Trophoblast cell (in vitro differentiated cells and primary cell): ENCODE data around the gene ZSCAN16. TPM values are rescaled to one million over a fixed set of nuclear protein-coding genes. Genes with fewer than 3 reads are reported as not detected.
"Not testable (repeated sequence)": the region's sequence is repeated elsewhere in the genome, so short reads cannot be mapped to it uniquely, and the experiment has no call there.

ENCODE experiments used
- DNase-seq, 2 donors: peaks; one replicate each; pipeline ENCODE4 v3.0.0-alpha.2; 2016
- H2AFZ ChIP-seq: 2 replicates; pipeline ENCODE4 v1.6.1; 2013; ENCODE audit warnings: low read length, moderate library complexity, mild to moderate bottlenecking; ENCODE audit not compliant: insufficient read depth, poor library complexity
- H2AK5ac ChIP-seq: 2 replicates; pipeline ENCODE4 v1.6.1; 2013; ENCODE audit warnings: mild to moderate bottlenecking, low read length
- H2BK120ac ChIP-seq: 2 replicates; pipeline ENCODE4 v1.6.1; 2013; ENCODE audit warnings: low read length, mild to moderate bottlenecking, moderate library complexity; ENCODE audit not compliant: insufficient read depth, poor library complexity
- H2BK12ac ChIP-seq: 2 replicates; pipeline ENCODE4 v1.6.1; 2013; ENCODE audit warnings: mild to moderate bottlenecking, low read length, moderate library complexity
- H2BK5ac ChIP-seq: 2 replicates; pipeline ENCODE4 v1.6.1; 2013; ENCODE audit warnings: low read length, low read depth, moderate library complexity, mild to moderate bottlenecking; ENCODE audit not compliant: poor library complexity
- H3K14ac ChIP-seq: 2 replicates; pipeline ENCODE4 v1.6.1; 2013; ENCODE audit warnings: mild to moderate bottlenecking, low read length
- H3K18ac ChIP-seq: 2 replicates; pipeline ENCODE4 v1.6.1; 2013; ENCODE audit warnings: mild to moderate bottlenecking, low read length
- H3K23ac ChIP-seq: 2 replicates; pipeline ENCODE4 v1.6.1; 2013; ENCODE audit warnings: low read length
- H3K27ac ChIP-seq: 2 replicates; pipeline ENCODE4 v1.5.1; 2013; ENCODE audit warnings: low read depth, mild to moderate bottlenecking, inconsistent platforms, low read length, moderate library complexity
- H3K27me3 ChIP-seq: 2 replicates; pipeline ENCODE4 v1.6.1; 2013; ENCODE audit warnings: inconsistent platforms, mild to moderate bottlenecking, low read length, moderate library complexity; ENCODE audit not compliant: insufficient read depth
- H3K36me3 ChIP-seq, 2 experiments: 1 replicate in 1 of 2; 2 replicates in 1 of 2; pipeline ENCODE4 v1.6.1; 2013; ENCODE audit warnings: low read length in 2 of 2, mild to moderate bottlenecking in 2 of 2, moderate library complexity in 1 of 2; ENCODE audit not compliant: insufficient read depth in 2 of 2, control insufficient read depth in 1 of 2
- H3K4ac ChIP-seq: 2 replicates; pipeline ENCODE4 v1.6.1; 2013; ENCODE audit warnings: low read depth, mild to moderate bottlenecking, low read length, moderate library complexity
- H3K4me1 ChIP-seq, 2 experiments: 1 replicate in 1 of 2; 2 replicates in 1 of 2; pipeline ENCODE4 v1.6.1; 2013; ENCODE audit warnings: low read length in 2 of 2, mild to moderate bottlenecking in 2 of 2, moderate library complexity in 1 of 2; ENCODE audit not compliant: insufficient read depth in 2 of 2, control insufficient read depth in 1 of 2
- H3K4me2 ChIP-seq: 2 replicates; pipeline ENCODE4 v1.6.1; 2013; ENCODE audit warnings: inconsistent platforms, mild to moderate bottlenecking, low read length, moderate library complexity
- H3K4me3 ChIP-seq: 2 replicates; pipeline ENCODE4 v1.5.1; 2013; ENCODE audit warnings: mild to moderate bottlenecking, low read depth, low read length, inconsistent platforms
- H3K79me1 ChIP-seq: one replicate; pipeline ENCODE4 v1.6.1; 2013; ENCODE audit warnings: low read length
- H3K79me2 ChIP-seq: 2 replicates; pipeline ENCODE4 v1.6.1; 2013; ENCODE audit warnings: low read length, mild to moderate bottlenecking; ENCODE audit not compliant: control insufficient read depth, insufficient read depth, poor library complexity
- H3K9ac ChIP-seq: 2 replicates; pipeline ENCODE4 v1.6.1; 2013; ENCODE audit warnings: mild to moderate bottlenecking, low read length
- H3K9me3 ChIP-seq: 2 replicates; pipeline ENCODE4 v1.6.1; 2013; ENCODE audit warnings: low read depth, mild to moderate bottlenecking, control low read depth, inconsistent platforms, low read length; ENCODE audit not compliant: insufficient read depth
- H4K12ac ChIP-seq: 2 replicates; pipeline ENCODE4 v1.6.1; 2013; ENCODE audit warnings: low read depth, mild to moderate bottlenecking, low read length, moderate library complexity
- H4K8ac ChIP-seq: 2 replicates; pipeline ENCODE4 v1.6.1; 2013; ENCODE audit warnings: low read depth, mild to moderate bottlenecking, low read length, moderate library complexity
- H4K91ac ChIP-seq: one replicate; pipeline ENCODE4 v1.6.1; 2013; ENCODE audit warnings: low read depth, mild to moderate bottlenecking, low read length, moderate library complexity
- WGBS: extraction: QIAGEN DNeasy Blood & Tissue Kit; methylation state at CpG from one replicate; pipeline ENCODE4 v1.1.7; 2013; ENCODE audit warnings: missing lambda C conversion rate; ENCODE audit not compliant: insufficient read length, insufficient coverage; ENCODE audit errors: extremely low coverage; 5-methylcytosine and 5-hydroxymethylcytosine counted together
- polyA plus RNA-seq: library from polyadenylated mRNA; stranded (reverse); fragments of 200-250 nt; gene quantifications from 2 replicates; pipeline ENCODE4 v1.2.3, GENCODE V29; 2013

ZSCAN16 gene
- 4.1 and 4.4 TPM in 2 replicates for polyA plus RNA-seq

- no CpG with 5 or more reads among the region's 28 CpGs for WGBS
- no peaks in the 10 kb centered on the region for H3K9me3 ChIP-seq
- H3K4me2 ChIP-seq = peak within 1 kb of the TSS; percentile 75
- H3K18ac ChIP-seq = peak within 1 kb of the TSS; percentile 91
- peaks cover 0 to 3% of the 10 kb centered on the region in 2 experiments for H3K4me1 ChIP-seq
- H4K91ac ChIP-seq = peak within 1 kb of the TSS; percentile 64
- peak within 1 kb of the TSS; percentile 85 for H3K4me3 ChIP-seq
- H2AFZ ChIP-seq = peak within 1 kb of the TSS; percentile 99
- no peak within 1 kb of the TSS for H2BK5ac ChIP-seq
- no peak within 1 kb of the TSS for H3K27ac ChIP-seq
- no peaks in the 10 kb centered on the region for H3K27me3 ChIP-seq
- H3K23ac ChIP-seq = no peak within 1 kb of the TSS
- H3K79me1 ChIP-seq = peaks cover 3% of the 10 kb centered on the region
- H2BK120ac ChIP-seq = no peak within 1 kb of the TSS
- peak within 1 kb of the TSS; percentile 97 for H4K8ac ChIP-seq
- peak within 1 kb of the TSS; percentile 59 for H3K4ac ChIP-seq
- peaks cover 6 to 8% of the 10 kb centered on the region in 2 experiments for H3K36me3 ChIP-seq
- H4K12ac ChIP-seq = peak within 1 kb of the TSS; percentile 94
- peak within 1 kb of the TSS; percentile 15 for H2AK5ac ChIP-seq
- peak; percentile 85 to 88 for DNase-seq
- peaks cover 2% of the 10 kb centered on the region for H3K79me2 ChIP-seq
- no peak within 1 kb of the TSS for H2BK12ac ChIP-seq
- H3K14ac ChIP-seq = peak within 1 kb of the TSS; percentile 74
- H3K9ac ChIP-seq = peak within 1 kb of the TSS; percentile 81
Measured at GRCh38 chr6:28124350-28124970, at the start of gene ZSCAN16. TSS of gene ZSCAN16 (plus strand) at chr6:28124609. CDS start at chr6:28125444, 835 bp downstream.

GRCh38 chr6:28078050-28078449 lies 46.4 kb upstream of the ZSCAN16 start:
- Histone ChIP-seq H3K27me3 (no peaks in the 10 kb centered on the region), H4K91ac (no peak overlapping the region), H3K4me2 (no peak overlapping the region), H3K4me3 (no peak overlapping the region), H2AK5ac (no peak overlapping the region), H4K12ac (no peak overlapping the region), H3K36me3 (no peaks in the 10 kb centered on the region), H2AFZ (no peak overlapping the region), H4K8ac (no peak overlapping the region), H3K27ac (no peak overlapping the region), H3K18ac (no peak overlapping the region), H3K4me1 (peaks cover 2% of the 10 kb centered on the region in 2 experiments), H3K9me3 (no peaks in the 10 kb centered on the region), H3K4ac (no peak overlapping the region), H3K79me2 (peaks cover 2% of the 10 kb centered on the region), H3K79me1 (peaks cover 2% of the 10 kb centered on the region), H2BK12ac (no peak overlapping the region), H2BK120ac (no peak overlapping the region), H2BK5ac (no peak overlapping the region), H3K9ac (no peak overlapping the region), H3K14ac (no peak overlapping the region), H3K23ac (no peak overlapping the region)
- DNase-seq = peak; percentile 30 to 69

GRCh38 chr6:28078836-28079235 lies 45.6 kb upstream of the ZSCAN16 start:
- no peak overlapping the region for H3K18ac ChIP-seq
- no CpG with 5 or more reads among the region's 6 CpGs for WGBS
- H3K4me1 ChIP-seq = peaks cover 2% of the 10 kb centered on the region in 2 experiments
- H3K4ac ChIP-seq = no peak overlapping the region
- H3K79me2 ChIP-seq = peaks cover 2% of the 10 kb centered on the region
- H2BK5ac ChIP-seq = no peak overlapping the region
- no peaks in the 10 kb centered on the region for H3K9me3 ChIP-seq
- no peak overlapping the region for H3K4me3 ChIP-seq
- H3K4me2 ChIP-seq = no peak overlapping the region
- peak; percentile 51 to 57 for DNase-seq
- H2AK5ac ChIP-seq = no peak overlapping the region
- H2BK12ac ChIP-seq = no peak overlapping the region
- no peak overlapping the region for H2AFZ ChIP-seq
- no peak overlapping the region for H2BK120ac ChIP-seq
- H3K36me3 ChIP-seq = peaks cover 0 to 2% of the 10 kb centered on the region in 2 experiments
- no peak overlapping the region for H4K91ac ChIP-seq
- H3K23ac ChIP-seq = no peak overlapping the region
- H4K12ac ChIP-seq = no peak overlapping the region
- H3K14ac ChIP-seq = no peak overlapping the region
- H3K79me1 ChIP-seq = peaks cover 2% of the 10 kb centered on the region
- no peak overlapping the region for H4K8ac ChIP-seq
- H3K27ac ChIP-seq = no peak overlapping the region
- no peaks in the 10 kb centered on the region for H3K27me3 ChIP-seq
- no peak overlapping the region for H3K9ac ChIP-seq

GRCh38 chr6:28080381-28080630 lies 44.1 kb upstream of the ZSCAN16 start, which contains the start of gene ZNF165:
TSS of gene ZNF165 (plus strand) at chr6:28080568. CDS start at chr6:28085481, 4,913 bp downstream.
- not testable (repeated sequence) for H3K79me2 ChIP-seq, H2BK12ac ChIP-seq, H3K27me3 ChIP-seq, H2AK5ac ChIP-seq, H3K36me3 ChIP-seq, H3K23ac ChIP-seq, H2BK120ac ChIP-seq, H3K4me1 ChIP-seq, H3K9me3 ChIP-seq, H3K79me1 ChIP-seq
- Histone ChIP-seq H4K12ac (peak within 1 kb of the TSS; percentile 24), H3K18ac (peak within 1 kb of the TSS; percentile 28), H3K4me2 (peak within 1 kb of the TSS; percentile 77), H4K91ac (peak within 1 kb of the TSS; percentile 33), H4K8ac (peak within 1 kb of the TSS; percentile 83), H3K4me3 (peak within 1 kb of the TSS; percentile 83), H3K9ac (peak within 1 kb of the TSS; percentile 78), H2BK5ac (peak within 1 kb of the TSS; percentile 62), H3K27ac (peak within 1 kb of the TSS; percentile 69), H3K14ac (peak within 1 kb of the TSS; percentile 41), H3K4ac (peak within 1 kb of the TSS; percentile 49), H2AFZ (peak within 1 kb of the TSS; percentile 55)
- DNase-seq = peak; percentile 50 to 72
- WGBS = no CpG with 5 or more reads among the region's 15 CpGs
